ENCODE results near the gene ANKRD55.
"Not testable (repeated sequence)": the region's sequence is repeated elsewhere in the genome, so short reads cannot be mapped to it uniquely, and the experiment has no call there.

The ANKRD55 gene

GRCh38 chr5:56100439-56101176 is 132.5 kb downstream of the ANKRD55 start:
- DNase-seq: no peak

- no peak for DNase-seq
Measured at GRCh38 chr5:56099346-56099745, 133.8 kb downstream of the ANKRD55 start.

DNA sequence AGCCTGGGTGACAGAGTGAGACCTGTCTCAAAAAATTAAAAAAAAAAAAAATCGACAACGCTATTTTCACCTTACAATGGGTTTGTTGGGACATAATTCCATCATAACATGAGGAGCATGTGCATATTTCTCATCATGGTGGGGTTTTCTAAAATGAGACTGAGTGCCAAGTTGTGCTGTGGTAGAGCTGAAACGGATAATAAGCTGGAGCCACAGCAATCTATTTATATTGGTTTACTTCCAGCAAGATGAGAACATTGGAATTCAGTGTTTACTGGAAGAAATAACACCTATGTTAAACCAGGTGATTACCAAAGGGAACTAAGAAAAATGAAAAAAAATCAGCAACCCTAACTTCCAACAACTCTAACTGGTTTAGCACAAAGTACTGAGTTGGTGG is 136.1 kb downstream of the ANKRD55 start:
- DNase-seq: no peak

GRCh38 chr5:56095579-56096102 is 137.5 kb downstream of the ANKRD55 start:
- DNase-seq: no peak

DNA sequence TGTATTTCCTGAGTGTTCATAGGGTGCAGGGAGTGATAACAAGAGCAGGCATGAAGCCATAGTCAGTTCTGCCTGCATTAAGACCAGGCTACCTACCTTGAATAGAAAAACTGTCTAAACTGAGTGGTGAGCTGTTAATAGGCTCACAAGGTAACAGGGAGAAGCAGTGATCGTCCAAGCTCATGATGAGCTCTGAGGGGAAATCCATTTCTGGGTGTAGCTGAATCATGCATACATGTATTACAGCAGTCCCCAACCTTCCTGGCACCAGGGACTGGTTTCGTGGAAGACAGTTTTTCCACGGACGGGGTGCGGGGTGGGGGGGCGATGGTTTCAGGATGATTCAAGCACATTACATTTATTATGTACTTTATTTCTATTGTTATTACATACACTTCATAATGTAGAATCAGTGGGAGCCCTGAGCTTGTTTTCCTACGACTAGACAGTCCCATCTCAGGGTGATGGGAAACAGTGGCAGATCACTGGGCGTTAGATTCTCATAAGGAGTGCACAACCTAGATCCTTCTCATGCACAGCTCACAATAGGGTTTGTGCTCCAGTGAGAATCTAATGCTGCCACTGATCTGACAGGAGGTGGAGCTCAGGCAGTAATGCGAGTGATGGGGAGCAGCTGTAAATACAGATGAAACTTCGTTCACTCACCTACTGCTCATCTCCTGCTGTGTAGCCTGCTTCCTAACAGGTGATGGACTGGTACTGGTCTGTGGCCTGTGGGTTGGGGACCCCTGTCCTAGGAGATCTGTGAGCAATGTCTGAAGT is 138.4 kb downstream of the ANKRD55 start:
- peak; percentile 19 for DNase-seq

GRCh38 chr5:56093970-56094369 is 139.2 kb downstream of the ANKRD55 start:
- no peak for DNase-seq

DNA sequence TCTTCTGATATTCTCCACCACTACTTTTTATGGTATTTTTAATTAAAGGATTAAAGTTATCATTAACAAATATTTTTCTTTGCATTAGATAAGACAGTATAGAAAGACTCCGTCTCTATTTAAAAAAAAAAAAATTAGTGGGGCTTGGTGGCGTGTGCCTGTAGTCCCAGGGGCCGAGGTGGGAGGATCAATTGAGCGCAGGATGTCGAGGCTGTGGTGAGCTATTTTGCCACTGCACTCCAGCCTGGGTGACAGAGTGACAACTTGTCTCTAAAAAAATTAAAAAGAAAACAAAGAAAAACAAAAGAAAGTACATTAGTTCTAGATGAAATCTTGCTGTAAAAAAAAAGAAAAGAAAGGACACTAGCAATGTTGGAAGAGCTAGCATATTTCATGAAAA is 141.0 kb downstream of the ANKRD55 start:
- DNase-seq: no peak

DNA sequence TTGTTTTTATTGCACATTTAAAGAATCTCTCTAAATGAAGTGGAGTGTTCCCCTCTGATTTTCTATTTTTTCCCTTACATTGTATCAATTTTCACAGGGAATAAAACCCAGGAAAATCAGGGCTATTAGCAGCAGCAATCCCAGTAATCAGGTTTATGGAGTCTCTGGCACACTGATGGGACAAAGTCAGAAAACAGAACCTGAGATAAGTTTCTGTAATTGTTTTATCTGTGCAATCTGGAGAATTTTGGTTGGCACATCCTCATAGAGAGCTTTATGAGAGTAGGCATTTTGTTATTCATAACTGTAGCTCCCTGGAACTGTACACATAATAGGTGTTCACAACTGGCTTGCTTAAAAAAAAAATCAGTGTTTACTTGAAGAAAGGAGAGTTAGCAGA is 141.5 kb downstream of the ANKRD55 start:
- DNase-seq: no peak

- DNase-seq: no peak
Measured at GRCh38 chr5:56090793-56091460, 142.2 kb downstream of the ANKRD55 start.

- DNase-seq: no peak
Measured at GRCh38 chr5:56088967-56089829, 143.9 kb downstream of the ANKRD55 start.

DNA sequence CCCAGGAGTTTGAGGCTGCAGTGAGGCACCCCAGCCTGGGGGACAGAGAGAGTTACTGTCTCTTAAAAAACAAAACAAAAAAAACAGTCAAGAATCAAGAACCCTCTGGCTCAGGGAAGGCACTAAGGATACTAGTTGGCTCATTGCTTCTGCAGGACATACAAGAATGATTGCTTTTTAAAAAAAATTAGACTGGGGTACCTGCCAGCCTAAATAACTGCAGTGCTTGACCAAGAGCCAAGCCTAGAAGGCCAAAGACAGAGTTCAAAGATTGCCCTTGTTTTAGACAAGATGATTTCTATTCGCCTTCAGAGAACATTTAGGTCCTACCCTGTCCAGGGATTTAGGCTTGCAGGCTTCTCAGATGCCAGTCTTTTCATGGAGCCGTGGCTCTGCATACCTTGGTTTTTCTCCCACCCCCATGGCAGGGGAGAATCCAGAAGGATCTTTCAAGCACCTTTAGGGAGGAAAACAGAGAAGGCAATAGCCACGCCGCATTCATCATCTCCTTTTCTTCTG is 144.6 kb downstream of the ANKRD55 start:
- no peak for DNase-seq

GRCh38 chr5:56085193-56085592 is 147.9 kb downstream of the ANKRD55 start:
- DNase-seq: no peak

DNA sequence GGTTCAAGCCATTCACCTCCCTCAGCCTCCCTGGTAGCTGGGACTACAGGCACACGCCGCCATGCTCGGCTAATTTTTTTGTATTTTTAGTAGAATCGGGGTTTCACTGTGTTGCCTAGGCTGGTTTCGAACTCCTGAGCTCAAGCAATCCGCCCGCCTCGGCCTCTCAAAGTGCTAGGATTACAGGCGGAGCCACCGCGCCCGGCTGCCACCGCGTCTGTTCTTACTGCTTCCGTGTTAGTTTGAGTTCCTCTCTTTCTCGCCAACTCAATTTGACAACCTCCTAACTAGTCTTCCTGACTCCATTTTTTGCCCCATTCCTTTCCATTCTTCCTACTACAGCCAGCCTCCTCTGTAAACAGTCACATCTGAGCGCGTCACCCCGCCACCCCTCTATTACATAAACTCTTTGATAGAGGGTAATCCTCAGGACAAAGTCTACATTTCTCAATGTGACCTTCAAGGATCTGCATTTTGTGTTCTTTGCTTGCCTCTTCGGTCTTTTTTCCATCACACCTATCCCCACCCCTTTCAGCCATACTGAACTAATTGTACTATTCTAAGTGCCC is 149.8 kb downstream of the ANKRD55 start:
- DNase-seq: no peak

DNA sequence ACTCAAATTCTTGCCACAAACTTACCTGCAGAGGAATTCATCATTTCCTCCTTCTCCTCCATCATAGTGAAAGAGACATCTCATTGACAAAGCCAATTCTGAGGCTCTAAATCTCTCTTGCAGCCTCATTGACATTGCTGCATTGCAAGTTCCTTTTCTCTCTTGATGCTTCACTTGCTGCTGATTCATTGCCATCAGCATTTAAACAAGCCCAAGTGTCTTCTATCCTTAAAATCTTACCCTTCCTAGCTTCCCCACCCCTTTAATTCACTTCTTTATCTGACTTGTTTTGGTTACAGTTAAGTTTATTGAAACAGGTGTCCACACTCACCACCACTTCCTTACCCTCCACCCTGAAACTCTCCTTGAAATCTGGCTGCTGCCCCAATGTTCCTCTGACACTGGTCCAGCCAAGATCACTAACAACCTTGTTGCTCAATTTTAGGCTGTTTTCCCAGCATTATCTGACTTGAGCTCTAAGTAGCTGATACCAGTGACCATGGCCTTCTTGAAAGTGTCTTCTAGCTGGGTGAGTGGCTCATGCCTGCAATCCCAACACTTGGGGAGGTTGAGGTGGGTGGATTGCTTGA is 152.0 kb downstream of the ANKRD55 start:
- DNase-seq: not testable (repeated sequence)

- no peak for DNase-seq
Measured at GRCh38 chr5:56080375-56081052, 152.6 kb downstream of the ANKRD55 start.

DNA sequence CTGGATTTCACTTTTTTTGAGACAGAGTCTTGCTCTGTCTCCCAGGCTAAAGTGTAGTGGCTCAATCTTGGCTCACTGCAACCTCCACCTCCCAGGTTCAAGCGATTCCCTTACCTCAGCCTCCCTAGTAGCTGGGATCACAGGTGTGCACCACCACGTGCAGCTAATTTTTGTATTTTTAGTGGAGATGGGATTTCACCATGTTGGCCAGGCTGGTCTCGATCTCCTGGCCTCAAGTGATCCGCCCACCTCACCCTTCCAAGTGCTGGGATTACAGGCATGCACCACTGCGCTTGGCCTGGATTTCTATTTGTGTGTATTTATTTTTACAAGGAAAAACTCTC is 154.0 kb downstream of the ANKRD55 start:
- DNase-seq: not testable (repeated sequence)

DNA sequence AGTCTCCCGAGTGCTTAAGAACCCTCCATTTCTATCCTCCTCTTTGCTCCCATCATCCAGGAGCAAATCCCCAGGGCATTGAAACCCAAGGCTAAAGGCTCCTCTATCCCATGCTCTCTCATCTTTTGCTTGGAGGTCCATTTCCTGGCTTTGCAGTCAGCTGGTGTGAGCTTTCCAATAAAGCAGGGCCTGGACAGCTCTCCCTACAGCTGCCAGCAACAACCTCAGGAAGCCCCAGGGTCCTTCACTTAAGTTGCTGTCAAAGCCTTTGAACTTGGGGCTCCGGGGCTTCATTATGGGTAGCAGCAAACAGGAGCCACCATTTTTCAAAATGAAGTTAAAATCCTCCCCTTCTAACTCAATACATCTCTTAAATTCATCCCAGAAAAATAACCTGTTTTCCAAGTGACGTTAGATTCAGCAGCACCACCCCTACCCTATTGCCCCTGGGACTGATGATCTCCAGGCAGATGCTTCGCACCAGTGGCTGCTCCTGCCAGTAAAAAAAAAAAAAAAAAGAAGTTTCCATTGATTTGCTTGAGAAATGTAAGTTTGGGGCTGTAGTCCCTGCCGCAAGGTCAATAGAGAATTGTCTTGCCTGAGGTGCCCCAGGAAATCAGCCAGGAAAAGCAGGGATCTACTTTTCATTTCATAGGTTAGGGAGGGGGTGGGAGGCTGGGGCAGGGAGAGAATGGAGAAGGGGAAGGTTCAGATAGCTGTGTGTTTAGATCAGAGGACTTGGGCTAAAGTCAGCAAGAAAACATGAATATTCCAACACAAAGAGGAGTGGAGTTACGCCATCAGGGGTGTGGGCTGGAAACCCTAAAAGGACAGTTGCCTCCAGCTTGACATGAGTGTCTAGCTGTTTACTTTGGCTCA is 154.6 kb downstream of the ANKRD55 start:
- DNase-seq: no peak

GRCh38 chr5:56077796-56078233 is 155.3 kb downstream of the ANKRD55 start:
- DNase-seq: no peak

DNA sequence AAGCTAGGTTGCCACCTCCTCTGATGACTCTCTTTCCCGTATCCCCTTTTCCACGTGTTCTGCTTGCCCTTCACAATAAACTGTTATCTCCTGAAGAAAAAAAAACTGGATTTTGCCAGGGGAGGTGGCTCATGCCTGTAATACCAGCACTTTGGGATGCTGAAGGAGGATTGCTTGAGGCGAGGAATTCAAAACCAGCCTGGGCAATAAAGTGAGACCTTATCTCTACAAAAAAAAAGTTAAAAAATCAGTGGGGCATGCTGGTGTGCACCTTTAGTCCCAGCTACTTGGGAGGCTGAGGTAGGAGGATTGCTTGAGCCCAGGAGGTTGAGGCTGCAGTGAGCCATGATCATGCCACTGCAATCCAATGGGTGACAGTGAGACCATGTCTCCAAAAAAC is 156.6 kb downstream of the ANKRD55 start:
- no peak for DNase-seq

DNA sequence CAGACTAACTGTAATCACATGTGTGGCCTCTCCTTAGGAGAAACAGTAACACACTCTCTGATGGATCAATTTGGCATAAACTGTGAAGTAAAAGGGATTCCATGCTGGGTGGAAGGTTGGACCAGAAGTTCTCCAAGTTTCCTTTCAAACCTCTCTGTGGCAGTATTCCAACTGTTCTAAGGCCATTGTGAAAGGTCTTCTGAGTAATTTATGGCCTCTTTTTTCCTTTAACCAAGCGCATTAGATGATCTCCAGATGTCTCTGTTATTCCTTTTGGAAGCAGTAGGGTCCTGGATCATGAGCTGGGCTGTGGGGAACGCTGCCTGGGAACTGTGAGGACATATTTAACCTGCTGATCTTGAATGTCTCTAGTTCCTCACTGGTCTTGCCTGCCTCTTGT is 157.8 kb downstream of the ANKRD55 start:
- DNase-seq: no peak
